CD4-positive, alpha-beta T cell treated with Interleukin-21 for 1 hour (primary cell): Measurements from ENCODE around the gene INCENP.
A peak's percentile ranks its signal among the peaks of the same experiment; 100 is the strongest.

Experiments
- DNase-seq: peaks from one replicate; pipeline ENCODE4 v3.0.0-alpha.2; 2020

INCENP gene

DNA sequence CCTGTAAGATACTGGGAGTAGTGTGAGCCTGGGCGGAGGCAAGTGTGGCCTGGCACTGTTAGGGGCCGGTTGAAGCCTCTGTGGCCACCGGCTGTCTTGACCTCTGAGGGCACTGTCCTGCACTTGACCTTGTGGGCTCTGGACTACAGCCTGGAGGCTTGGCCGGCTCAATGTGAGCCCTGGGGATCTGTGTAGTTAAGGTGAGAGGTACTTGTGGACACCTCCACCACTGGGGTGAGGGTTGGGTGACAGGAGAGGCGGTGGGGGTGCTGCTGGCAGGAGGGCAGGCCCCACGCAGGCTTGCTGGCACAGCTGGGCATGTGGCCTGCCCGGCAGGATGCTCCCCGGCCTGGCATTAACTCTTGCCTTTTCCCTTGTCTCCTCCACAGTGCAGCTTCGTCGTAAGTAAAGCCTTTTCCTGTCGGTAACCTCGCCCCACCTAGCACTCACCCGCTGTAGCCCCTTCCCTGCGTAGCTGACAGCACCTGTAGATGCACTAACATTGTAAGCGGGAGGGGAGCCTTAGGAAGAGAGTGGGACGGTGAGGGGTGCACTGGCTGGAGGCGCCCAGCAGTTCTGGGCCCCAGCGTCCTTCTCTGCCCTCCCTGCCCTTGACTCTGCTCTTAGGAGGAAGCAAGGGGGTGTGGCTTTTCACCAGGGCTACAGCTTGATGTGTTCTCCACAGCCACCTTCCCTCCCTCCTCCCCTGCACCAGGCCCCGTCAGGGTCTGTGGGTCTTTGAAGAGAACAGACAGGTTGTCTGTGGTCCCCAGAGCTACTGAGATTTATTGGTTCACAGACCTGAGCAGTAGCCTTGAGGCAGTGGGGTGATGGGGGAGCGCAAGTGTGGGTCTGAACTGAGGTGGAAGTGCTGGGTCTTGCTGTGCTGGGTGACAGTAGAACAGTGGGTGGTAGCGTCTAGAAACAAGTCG, 17.6 kb downstream of the INCENP start:
- no peak for DNase-seq

DNA sequence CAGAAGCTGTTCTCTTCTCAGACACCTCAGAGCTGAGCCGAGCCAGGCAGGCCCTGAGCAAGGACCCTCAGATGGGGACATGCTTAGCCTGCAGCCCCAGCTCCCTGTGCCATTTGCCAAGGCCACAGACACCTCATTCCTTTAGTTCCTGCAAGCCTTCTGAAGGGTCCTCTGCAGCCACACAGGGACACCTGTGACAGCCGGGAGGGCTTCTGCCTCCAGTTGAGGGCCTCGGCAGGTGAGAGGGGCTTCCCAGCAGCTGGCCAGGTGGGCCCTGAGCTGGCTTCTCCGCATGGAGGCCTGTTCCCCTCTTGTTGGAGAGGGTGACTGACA, 18.2 kb downstream of the INCENP start:
- DNase-seq, result no peak

DNA sequence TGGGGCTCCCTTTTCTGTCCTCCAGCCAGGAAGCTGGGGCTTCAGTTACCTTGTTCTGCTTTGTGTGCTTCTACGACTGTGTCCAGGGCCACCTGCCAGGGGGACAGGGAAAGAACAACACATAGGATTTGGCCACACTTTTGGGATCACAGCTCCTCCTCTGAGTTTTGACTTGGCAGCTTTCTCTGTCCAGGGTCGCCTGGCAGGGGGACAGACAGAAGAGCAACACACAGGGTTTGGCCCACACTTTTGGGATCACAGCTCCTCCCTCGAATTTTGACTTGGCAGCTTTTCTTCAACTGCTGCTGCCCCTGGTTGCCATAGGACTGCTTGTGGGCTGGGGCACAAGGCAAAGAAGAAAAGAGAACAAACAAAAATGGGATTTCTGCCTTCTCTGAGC, 19.1 kb downstream of the INCENP start:
- no peak for DNase-seq

DNA sequence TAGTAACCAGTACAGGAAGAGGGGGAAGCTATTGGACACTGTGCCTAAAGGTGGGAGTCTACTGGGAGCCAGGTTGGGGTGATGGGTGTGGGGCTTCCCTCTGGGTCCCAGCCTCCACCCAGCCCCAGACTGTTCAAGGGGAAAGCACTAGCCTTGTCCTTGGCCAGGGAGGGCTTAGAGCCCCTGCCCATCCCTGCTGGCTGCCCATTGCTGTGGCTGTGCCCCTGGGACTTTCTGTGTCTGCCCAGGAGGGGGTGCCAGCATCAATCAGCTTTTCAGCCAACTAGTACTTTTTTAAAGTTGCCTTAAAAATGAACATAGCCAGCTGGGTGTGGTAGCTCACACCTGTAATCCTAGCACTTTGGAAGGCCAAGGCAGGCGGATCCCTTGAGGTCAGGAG, 19.9 kb downstream of the INCENP start:
- DNase-seq, result no peak

DNA sequence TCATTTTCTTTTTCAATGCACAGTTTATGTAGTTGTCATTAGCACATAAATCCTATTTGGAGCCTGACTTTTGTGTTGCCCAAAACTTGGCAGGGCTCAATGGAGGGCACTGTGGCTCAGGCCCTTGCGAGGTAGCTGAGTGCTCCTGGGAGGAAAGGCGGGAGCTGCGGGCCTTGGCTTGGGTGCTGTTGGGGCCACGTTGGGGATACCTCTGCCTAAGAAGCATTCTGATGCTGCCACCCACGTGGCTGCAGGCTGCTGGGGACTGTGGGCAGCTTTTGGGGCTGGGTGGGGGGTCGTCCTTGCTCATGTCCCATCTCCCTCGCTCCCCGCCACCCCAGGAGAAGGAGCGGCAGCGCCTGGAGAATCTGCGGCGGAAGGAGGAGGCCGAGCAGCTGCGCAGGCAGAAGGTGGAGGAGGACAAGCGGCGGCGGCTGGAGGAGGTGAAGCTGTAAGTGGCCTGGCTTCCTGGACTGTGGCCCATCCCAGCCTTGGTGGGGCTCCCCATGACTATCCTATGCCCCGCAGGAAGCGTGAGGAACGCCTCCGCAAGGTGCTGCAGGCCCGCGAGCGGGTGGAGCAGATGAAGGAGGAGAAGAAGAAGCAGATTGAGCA, 20.9 kb downstream of the INCENP start:
- DNase-seq, result no peak

DNA sequence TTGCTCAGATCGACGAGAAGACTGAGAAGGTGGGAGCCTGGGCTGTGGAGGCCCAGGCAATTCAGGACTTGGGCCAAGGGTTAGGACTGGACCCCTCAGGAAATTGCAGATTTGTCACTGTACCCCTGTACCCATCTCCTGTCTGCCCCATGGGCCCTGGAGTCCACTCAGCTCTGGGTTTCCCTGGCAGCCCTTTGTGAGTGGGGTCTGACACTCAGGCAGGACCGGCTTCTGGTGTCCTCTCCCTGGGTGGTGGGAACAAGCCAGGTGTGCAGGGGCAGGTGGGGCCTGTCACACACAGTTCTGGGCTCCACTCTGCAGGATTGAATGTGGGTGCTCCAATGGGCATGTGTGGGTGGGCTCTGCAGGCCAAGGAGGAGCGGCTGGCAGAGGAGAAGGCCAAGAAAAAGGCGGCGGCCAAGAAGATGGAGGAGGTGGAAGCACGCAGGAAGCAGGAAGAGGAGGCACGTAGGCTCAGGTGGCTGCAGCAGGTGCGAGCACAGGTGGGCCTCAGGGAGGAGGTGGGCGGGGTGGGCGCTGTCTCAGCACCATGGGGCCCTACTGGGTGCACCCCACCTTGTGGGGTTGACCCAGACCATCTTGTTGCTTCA, 21.6 kb downstream of the INCENP start:
- DNase-seq, result no peak

DNA sequence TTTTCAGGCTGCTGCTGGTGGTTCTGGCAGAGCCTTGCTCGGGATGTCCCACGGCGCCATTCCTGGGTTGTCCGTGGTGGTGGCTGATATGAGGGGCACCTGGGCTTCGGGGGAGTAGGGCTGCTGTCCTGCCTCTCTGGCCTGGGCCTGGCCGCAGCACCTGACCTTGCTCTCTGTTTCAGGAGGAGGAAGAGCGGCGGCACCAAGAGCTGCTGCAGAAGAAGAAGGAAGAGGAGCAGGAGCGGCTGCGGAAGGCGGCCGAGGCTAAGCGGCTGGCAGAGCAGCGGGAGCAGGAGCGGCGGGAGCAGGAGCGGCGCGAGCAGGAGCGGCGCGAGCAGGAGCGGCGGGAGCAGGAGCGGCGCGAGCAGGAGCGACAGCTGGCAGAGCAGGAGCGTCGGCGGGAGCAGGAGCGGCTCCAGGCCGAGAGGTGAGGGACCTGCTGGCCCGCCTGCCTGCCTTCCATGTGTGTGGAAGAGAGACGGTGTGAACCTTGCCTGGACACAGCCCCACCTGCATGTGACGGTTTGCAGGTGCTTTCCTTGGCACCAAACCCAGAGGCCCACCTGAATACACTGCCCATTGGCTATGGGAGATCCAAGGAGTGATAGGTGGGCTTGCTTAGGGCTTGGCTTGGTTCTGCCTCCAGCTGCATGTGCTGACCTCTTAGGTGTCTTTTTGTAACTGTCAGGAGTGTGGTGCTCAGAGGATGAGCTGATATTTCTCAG, 22.8 kb downstream of the INCENP start:
- no peak for DNase-seq

DNA sequence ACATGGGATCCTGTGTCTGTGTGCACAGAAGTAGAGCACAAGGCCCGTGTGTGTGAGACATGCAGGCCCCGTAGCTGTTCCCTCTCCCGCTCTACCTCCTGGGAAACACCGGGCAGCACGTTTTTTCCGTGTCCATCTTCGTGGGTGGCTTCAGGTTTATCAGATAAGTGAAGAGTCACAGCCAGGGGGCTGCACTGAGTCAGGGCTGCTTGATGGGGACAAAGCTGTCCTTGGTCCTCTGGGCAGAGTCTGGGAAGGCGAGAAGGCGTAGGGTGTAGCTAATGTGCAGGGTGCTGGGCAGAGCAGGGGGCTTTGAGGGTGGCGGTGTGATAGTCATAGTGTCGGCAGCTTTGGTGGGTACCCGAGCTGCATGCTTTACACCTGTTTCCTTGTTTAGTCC, 23.7 kb downstream of the INCENP start:
- DNase-seq, result no peak

DNA sequence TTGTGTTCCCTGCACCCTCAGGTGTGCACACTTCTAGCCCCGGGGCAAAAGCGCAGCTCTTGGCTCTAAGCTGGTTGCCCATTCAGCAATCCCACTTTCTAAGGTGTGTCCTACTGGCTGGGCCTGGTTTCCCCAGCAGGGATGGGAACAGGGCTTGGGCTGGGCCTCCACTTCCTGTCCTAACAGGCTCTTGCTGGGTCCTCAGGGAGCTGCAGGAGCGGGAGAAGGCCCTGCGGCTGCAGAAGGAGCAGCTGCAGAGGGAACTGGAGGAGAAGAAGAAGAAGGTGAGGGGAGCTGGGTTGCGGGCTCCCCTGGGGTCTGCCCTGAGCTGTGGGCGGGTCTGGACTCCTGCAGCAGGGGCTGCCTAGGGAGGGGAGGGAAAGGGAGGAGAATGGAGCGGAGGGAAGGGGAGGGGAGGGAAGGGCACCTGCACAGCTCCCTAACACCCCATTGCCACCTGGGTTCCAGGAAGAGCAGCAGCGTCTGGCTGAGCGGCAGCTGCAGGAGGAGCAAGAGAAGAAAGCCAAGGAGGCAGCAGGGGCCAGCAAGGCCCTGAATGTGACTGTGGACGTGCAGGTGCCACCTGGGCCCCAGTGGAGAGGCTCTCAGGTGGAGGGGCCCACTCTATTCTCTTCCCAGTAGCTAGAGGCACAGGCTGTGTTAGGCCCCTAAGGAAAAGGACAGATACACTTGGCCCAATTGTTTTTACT, 24.6 kb downstream of the INCENP start:
- no peak for DNase-seq

DNA sequence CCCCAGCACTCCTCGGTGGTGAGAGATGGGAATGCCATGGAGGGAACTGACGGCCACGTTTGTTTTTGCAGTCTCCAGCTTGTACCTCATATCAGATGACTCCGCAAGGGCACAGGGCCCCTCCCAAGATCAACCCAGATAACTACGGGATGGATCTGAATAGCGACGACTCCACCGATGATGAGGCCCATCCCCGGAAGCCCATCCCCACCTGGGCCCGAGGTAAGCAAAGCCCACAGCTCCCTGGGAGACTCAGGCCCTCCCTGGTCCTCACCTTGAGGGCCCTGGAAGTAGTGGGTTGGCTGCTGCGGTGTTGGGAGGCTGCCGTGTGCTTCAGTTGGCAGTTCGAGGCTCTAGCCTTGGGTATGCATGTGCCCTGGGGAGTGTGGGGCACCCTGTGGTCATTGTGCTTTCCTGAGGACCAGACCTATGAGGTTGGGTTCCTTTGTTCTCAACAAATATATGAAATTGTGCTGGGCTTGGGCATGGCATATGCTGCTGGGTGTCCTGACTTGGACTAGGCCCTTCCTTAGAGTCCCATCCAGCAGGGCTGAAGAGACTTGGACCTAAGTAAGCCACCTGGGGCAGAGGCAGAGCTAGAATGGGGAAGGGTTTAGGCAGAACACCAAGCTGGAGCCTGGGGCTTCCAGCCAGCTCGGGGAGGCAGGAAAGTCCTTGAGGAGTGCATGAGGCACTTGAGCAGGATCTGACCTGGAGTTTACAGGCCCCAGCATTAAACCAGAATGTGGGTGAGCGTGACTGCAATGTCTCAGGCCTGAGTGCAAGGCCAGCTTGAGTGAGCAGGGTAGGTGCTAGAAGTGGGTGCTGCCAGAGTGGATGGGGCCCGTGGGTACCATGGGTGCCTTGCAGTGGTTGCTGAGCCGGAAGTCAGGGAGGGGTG, 26.4 kb downstream of the INCENP start:
- no peak for DNase-seq

DNA sequence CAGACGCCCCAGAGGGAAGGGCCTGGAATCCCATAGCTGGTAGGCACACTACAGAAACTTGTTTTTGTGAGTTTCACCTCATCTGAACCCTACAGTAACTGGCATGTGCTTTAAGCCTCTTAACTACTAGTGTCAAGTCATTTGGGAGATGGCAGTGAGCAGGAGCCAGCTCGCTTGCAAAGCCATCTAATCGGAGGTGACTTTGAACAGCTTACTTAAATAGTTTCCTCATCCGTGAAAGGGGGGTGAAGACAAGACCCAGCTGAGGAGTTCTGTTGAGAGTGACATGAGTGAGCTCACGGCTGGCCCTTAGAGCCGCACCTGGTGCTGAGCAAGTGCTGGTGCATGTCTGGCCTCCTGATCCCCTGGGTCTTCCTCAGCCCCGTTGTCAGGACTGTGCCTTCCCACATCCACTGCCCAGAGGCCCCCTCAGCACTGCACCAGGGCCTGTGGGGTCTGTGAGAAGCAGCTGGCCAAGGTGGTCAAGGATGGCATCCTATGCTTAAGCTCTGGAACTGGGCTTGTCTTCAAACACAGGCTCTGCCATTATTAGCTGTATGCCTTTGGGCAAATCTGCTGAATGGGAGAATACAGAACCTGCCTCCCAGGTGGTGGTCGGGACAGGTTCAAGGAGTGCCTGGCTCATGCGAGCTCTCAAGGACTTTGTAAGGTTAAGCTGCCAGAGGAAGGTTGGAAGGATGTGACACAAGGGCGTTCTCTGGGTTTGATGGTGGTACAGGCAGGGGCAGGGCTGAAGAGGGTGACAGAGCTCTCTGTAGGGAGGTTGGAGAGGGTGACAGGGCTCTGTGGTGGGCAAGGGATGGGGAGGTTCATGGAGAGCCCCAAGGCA, 27.3 kb downstream of the INCENP start:
- no peak for DNase-seq

DNA sequence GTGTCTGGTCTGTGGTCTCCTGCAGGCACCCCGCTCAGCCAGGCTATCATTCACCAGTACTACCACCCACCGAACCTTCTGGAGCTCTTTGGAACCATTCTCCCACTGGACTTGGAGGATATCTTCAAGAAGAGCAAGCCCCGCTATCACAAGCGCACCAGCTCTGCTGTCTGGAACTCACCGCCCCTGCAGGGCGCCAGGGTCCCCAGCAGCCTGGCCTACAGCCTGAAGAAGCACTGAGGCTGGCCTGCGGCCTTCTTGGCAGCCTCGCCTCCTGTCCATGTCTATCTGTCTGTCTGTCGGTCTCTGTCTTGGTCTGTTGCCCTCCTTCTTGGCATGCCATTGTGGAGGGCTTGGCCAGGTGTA, 27.9 kb downstream of the INCENP start:
- no peak for DNase-seq

DNA sequence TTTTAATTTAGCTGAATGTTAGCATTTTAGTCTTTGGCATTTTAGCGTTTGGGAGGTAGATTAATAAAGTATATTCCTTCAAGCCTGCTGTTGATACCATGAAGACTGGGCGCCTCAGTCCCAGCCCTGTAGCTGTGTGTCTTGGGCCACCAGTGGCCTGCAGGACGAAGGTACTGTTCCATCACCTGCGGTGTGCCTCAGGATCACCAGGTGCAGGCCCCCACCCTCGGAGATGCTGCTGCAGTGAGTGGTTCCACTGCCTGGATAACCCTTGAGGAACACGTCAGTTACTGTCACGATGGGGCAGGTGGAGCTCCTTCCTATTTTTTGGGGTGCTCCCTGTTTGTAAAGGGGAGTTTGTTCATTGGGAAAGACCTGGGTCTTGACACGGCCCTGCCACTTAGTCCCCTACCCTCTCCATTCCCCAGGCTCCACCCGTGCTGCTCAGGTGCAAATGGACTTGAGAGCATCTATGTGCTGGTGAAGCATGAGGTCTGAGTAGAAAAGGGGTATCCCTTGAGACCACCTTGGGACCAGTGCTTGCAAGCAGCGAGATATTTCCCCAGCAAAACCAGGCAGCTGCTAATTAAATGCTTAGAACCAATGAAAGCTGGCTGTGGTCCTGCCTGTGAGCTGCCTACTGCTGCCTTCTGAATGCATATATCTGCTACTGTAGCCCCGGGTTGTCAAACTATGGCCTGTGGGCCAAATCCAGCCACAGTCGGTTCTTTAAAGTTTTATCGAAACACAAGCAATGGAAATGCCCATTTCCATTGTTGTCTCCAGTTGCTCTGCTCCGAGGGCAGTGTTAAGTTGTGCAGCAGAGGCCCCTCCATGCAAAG, 28.7 kb downstream of the INCENP start:
- DNase-seq, result no peak

DNA sequence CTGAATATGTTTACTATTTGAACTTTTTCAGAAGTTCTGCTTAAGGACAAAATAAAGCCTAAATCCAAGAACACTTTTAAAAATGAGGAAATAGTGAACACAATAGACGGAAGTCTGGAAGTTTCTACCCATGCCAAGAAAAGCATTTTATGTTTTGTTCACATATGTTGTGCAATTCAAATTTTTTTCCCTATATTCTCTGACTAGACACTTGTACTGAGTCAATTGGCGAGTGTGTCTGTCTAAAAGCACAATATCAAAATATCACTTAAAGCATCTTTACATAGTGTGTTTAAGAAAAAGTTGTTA, 29.2 kb downstream of the INCENP start:
- no peak for DNase-seq

DNA sequence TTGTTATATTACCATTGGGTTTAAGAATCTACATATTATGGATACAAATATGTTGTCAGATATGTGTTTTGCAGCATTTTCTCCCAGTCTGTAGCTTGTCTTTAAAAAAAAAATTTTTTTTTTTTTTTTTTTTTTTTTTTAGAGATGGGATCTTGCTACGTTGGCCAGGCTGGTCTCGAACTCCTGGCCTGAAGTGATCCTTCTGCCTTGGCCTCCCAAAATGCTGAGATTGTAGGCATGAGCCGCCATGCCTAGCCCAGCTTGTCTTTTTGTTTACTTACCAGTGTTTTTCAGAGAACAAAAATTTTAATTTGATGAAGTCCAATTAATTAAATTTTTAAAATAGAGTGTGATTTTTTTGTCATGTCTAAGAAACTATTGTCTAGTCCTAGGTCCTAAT, 29.8 kb downstream of the INCENP start:
- DNase-seq, result no peak

DNA sequence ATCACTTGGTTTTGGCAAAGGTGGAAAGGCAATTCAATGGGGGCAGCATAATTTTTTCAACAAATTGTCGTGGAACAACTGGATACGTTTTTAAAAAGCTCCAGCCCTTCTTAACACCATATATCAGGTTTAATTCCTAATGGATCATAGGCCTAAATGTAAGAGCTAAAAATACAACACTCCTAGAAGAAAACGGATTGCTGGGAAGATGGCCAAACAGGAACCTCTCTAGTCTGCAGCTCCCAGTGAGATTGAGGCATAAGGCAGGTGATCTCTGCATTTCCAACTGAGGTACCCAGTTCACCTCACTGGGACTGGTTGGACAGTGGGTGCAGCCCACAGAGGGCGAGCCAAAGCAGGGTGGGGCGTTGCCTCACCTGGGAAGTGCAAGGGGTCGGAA, 33.8 kb downstream of the INCENP start:
- DNase-seq, result no peak

DNA sequence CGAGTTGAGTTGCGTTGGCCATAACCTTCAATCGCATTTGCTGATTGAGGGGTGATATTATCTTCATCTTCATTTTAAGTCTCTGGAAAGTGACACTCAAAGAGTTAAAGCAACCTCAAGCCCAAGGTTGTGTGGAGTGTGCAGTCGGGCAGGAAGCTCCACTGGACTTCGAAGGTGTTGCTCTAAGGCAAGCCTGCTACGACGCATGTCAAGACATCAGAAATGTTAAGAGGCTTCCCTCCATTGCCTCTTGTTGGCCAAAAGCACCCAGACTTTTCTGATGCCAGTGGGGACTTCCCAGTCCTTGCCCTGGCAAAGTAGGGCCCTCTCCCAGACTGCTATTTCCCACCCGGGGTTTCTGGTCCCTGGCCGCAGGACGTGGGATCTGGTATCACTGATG, 42.6 kb downstream of the INCENP start:
- no peak for DNase-seq

DNA sequence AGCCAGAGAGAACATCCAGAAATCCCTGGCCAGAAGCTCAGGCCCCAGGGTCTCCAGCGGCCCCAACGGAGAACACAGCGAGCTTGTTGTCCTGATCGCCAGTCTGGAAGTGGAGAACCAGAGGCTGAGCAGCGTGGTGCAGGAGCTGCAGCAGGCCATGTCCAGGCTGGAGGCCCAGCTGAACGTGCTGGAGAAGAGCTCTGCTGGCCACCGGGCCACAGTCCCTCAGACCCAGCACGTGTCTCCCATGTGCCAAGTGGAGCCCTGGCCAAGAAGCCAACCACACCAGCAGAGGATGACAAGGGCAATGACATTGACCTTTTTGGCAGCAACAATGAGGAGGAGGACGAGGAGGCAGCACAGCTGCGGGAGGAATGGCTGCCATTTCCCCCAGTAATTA, 45.6 kb downstream of the INCENP start:
- no peak for DNase-seq

DNA sequence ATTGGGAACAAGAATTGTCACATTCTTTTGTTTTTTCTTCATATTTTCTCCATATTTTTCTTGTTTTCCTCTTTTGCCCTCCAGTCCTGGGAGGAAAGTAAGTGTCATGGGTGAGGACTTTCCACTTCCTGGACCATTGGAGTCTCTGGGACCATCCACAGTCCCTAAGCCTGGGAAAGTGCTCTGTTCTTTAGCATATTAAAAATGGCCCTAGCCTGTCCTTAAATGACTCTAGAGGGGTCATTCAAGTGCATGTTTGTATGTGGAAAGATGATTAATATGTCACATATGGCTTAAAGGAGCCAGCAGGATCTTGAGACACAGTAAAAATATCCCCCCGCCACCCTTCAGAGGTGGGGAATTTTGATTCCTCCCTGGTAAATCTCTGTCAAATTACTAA, 46.1 kb downstream of the INCENP start:
- no peak for DNase-seq

DNA sequence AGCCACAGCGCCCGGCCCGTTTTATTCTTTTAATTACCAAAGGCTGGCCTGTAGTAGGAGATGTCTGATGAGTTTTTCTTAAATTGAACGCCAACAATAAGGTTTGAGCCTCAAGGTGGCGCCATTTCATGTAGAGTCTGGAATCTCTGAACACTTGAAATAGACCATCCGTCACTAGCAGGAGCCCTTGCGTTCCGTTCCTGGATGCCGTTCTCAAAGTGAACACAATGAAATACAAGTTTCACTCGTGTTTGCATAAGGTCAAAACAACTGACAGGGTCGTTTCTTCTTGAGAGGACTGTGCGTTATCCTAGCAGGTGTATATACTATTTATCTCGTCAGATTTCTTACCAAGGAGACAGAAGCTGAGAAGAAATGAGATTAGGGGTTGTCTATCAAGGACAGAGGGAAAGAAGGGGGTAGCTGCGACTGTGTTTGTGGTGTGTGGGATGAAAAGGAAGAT, 47.5 kb downstream of the INCENP start:
- DNase-seq, result peak; percentile 73
